H1 (cell line): ENCODE measurements around the gene ARMC9. TPM values are rescaled to one million over a fixed set of nuclear protein-coding genes. Genes with fewer than 3 reads are reported as not detected.
"Not testable (repeated sequence)": the region's sequence is repeated elsewhere in the genome, so short reads cannot be mapped to it uniquely, and the experiment has no call there.

Source experiments
- CTCF ChIA-PET: fragments of 300-600 bp; sonication (Branson Sonifier 250); formaldehyde crosslinking; loops from one replicate; lab custom pipeline; 2021; ENCODE audit not compliant: partially characterized antibody; lab: Charles Lee
- POLR2A ChIA-PET: fragments of 300-600 bp; sonication (Branson Sonifier 250); formaldehyde crosslinking; loops from one replicate; lab custom pipeline; 2021; ENCODE audit warnings: inconsistent platforms; ENCODE audit not compliant: partially characterized antibody; lab: Charles Lee
- DNase-seq, 2 experiments: peaks; one replicate each; pipeline versions ENCODE4 v3.0.0 to v3.0.0-alpha.2; 2010 to 2022; ENCODE audit warnings: low spot score in 2 of 2, low read depth in 1 of 2, mixed read lengths in 1 of 2
- FAIRE-seq: peaks from 2 replicates; lab custom pipeline; 2011; peaks lifted over from hg19 to GRCh38; lab: Jason Lieb, UNC
- H2AFZ ChIP-seq: 2 replicates; pipeline ENCODE4 v1.8.1; 2012; ENCODE audit warnings: low read length, inconsistent platforms
- H2AK5ac ChIP-seq: 2 replicates; pipeline ENCODE4 v1.6.1; 2013; ENCODE audit warnings: low read depth, low read length
- H2BK120ac ChIP-seq: replicated peaks from 2 replicates; pipeline ENCODE3; 2013; ENCODE audit warnings: low read depth, low read length, inconsistent platforms
- H2BK12ac ChIP-seq: 2 replicates; pipeline ENCODE4 v1.6.1; 2013; ENCODE audit warnings: low read depth, low read length
- H2BK15ac ChIP-seq: 2 replicates; pipeline ENCODE4 v1.6.1; 2013; ENCODE audit warnings: low read length
- H2BK20ac ChIP-seq: 2 replicates; pipeline ENCODE4 v1.6.1; 2013; ENCODE audit warnings: low read length
- H2BK5ac ChIP-seq: 2 replicates; pipeline ENCODE4 v1.6.1; 2013; ENCODE audit warnings: low read depth, low read length
- H3K14ac ChIP-seq: 2 replicates; pipeline ENCODE4 v1.6.1; 2013; ENCODE audit warnings: inconsistent platforms; ENCODE audit not compliant: insufficient read length
- H3K18ac ChIP-seq: 2 replicates; pipeline ENCODE4 v1.6.1; 2013; ENCODE audit warnings: low read length; ENCODE audit errors: extremely low read depth
- H3K23ac ChIP-seq: 2 replicates; pipeline ENCODE4 v1.6.1; 2013; ENCODE audit warnings: inconsistent platforms; ENCODE audit not compliant: insufficient read length
- H3K23me2 ChIP-seq: 2 replicates; pipeline ENCODE4 v1.6.1; 2013; ENCODE audit warnings: low read depth, low read length
- H3K27ac ChIP-seq: 2 replicates; pipeline ENCODE4 v1.6.1; 2011; ENCODE audit warnings: low read depth, low read length, inconsistent platforms
- H3K27me3 ChIP-seq, 4 experiments: replicated peaks in 1 of 4; 1 replicate in 1 of 4; 2 replicates in 3 of 4; pipeline versions ENCODE4 v1.6.1 to v1.8.1; 2011 to 2013; ENCODE audit warnings: low read length in 3 of 4, mild to moderate bottlenecking in 3 of 4, inconsistent platforms in 2 of 4, mixed read lengths in 2 of 4, moderate library complexity in 1 of 4; ENCODE audit not compliant: control insufficient read depth in 3 of 4, insufficient read depth in 3 of 4; ENCODE audit errors: extremely low read depth in 1 of 4
- H3K36me3 ChIP-seq, 4 experiments: 2 replicates each; pipeline versions ENCODE4 v1.6.1 to v1.8.1; 2011 to 2013; ENCODE audit warnings: mild to moderate bottlenecking in 4 of 4, low read length in 3 of 4, moderate library complexity in 2 of 4, control low read depth in 1 of 4, inconsistent platforms in 1 of 4; ENCODE audit not compliant: insufficient read depth in 4 of 4, control insufficient read depth in 2 of 4
- H3K4ac ChIP-seq: replicated peaks from 2 replicates; pipeline ENCODE3; 2013; ENCODE audit warnings: low read length, low read depth, mixed read lengths, inconsistent platforms; ENCODE audit not compliant: insufficient read length
- H3K4me1 ChIP-seq, 4 experiments: replicated peaks in 1 of 4; 1 replicate in 1 of 4; 2 replicates in 3 of 4; pipeline versions ENCODE4 v1.6.1 to v1.8.1; 2011 to 2013; ENCODE audit warnings: low read length in 3 of 4, inconsistent platforms in 2 of 4, mixed read lengths in 1 of 4; ENCODE audit not compliant: insufficient read depth in 4 of 4, control insufficient read depth in 3 of 4
- H3K4me2 ChIP-seq, 2 experiments: 2 replicates each; pipeline versions ENCODE4 v1.6.1 to v1.8.1; 2011 to 2013; ENCODE audit warnings: low read depth in 2 of 2, low read length in 2 of 2, control low read depth in 1 of 2, inconsistent platforms in 1 of 2, mild to moderate bottlenecking in 1 of 2; ENCODE audit not compliant: insufficient read depth in 1 of 2
- H3K4me3 ChIP-seq, 4 experiments: fragments of 200-600, 300-600 bp in 1 of 4; sonication (generic), shearing (Covaris generic), sonication (Bioruptor Twin) in 1 of 4; 2 replicates each; pipeline versions ENCODE4 v1.5.1 to v1.8.1; 2011 to 2016; ENCODE audit warnings: low read length in 4 of 4, low read depth in 3 of 4, control low read depth in 2 of 4, inconsistent platforms in 2 of 4, mild to moderate bottlenecking in 2 of 4, mixed read lengths in 1 of 4, moderate library complexity in 1 of 4; ENCODE audit not compliant: insufficient read depth in 2 of 4; ENCODE audit errors: extremely low read depth in 1 of 4
- H3K56ac ChIP-seq: replicated peaks from 2 replicates; pipeline ENCODE3; 2013; ENCODE audit warnings: low read depth, mild to moderate bottlenecking, mixed read lengths, low read length, inconsistent platforms; ENCODE audit not compliant: insufficient read length
- H3K79me1 ChIP-seq: 2 replicates; pipeline ENCODE4 v1.6.1; 2013; ENCODE audit warnings: low read depth, low read length, control low read depth
- H3K79me2 ChIP-seq, 2 experiments: 2 replicates each; pipeline versions ENCODE4 v1.6.1 to v1.8.1; 2012 to 2013; ENCODE audit warnings: low read length in 2 of 2, mild to moderate bottlenecking in 2 of 2, inconsistent platforms in 1 of 2; ENCODE audit not compliant: insufficient read depth in 2 of 2, control insufficient read depth in 1 of 2
- H3K9ac ChIP-seq, 4 experiments: replicated peaks in 1 of 4; 1 replicate in 1 of 4; 2 replicates in 3 of 4; pipeline versions ENCODE4 v1.6.1 to v1.8.1; 2011 to 2013; ENCODE audit warnings: low read depth in 3 of 4, low read length in 3 of 4, control low read depth in 2 of 4, mild to moderate bottlenecking in 2 of 4, moderate library complexity in 2 of 4, inconsistent platforms in 1 of 4; ENCODE audit errors: extremely low read depth in 1 of 4
- H3K9me3 ChIP-seq, 2 experiments: 2 replicates each; pipeline versions ENCODE4 v1.6.1 to v1.8.1; 2012 to 2013; ENCODE audit warnings: mild to moderate bottlenecking in 2 of 2, moderate library complexity in 2 of 2, control low read depth in 1 of 2, inconsistent platforms in 1 of 2, low read depth in 1 of 2, low read length in 1 of 2, mixed read lengths in 1 of 2; ENCODE audit not compliant: insufficient read depth in 2 of 2
- H4K20me1 ChIP-seq, 2 experiments: replicated peaks in 1 of 2; 2 replicates each; pipeline versions ENCODE3 to v1.8.1; 2011 to 2013; ENCODE audit warnings: inconsistent platforms in 2 of 2, low read length in 2 of 2, mild to moderate bottlenecking in 1 of 2; ENCODE audit not compliant: insufficient read depth in 2 of 2, control insufficient read depth in 1 of 2
- H4K5ac ChIP-seq: 2 replicates; pipeline ENCODE4 v1.6.1; 2013; ENCODE audit warnings: low read length, low read depth, mixed read lengths, inconsistent platforms; ENCODE audit not compliant: insufficient read length
- H4K8ac ChIP-seq: 2 replicates; pipeline ENCODE4 v1.8.0; 2013; ENCODE audit warnings: mild to moderate bottlenecking, moderate library complexity, low read length, inconsistent platforms; ENCODE audit not compliant: insufficient read depth; ENCODE audit errors: extremely low read depth
- H4K91ac ChIP-seq: replicated peaks from 2 replicates; pipeline ENCODE3; 2013; ENCODE audit warnings: low read length, mixed read lengths, inconsistent platforms; ENCODE audit not compliant: insufficient read length
- CBX5 ChIP-seq: fragments of 300-800, 300-1000 bp; sonication (generic); IDR thresholded peaks from 2 replicates; pipeline ENCODE4 v1.7.1; 2016; ENCODE audit warnings: antibody characterized with exemption, low read length, low read depth
- GABPA ChIP-seq: IDR thresholded peaks from 2 replicates; pipeline ENCODE4 v1.6.1; 2011; ENCODE audit warnings: mild to moderate bottlenecking, low read length, moderate library complexity, borderline replicate concordance; ENCODE audit not compliant: insufficient read depth
- GTF2F1 ChIP-seq: IDR thresholded peaks from 2 replicates; pipeline ENCODE4 v1.6.1; 2012; ENCODE audit warnings: low read depth, low read length, improper control_type of control experiment, borderline replicate concordance
- WGBS, 2 experiments: shearing (Covaris generic) in 1 of 2; methylation state at CpG; one replicate each; pipeline versions ENCODE4 v1.1.6 to v1.1.7; 2013 to 2015; ENCODE audit warnings: low lambda C conversion rate in 2 of 2, mixed read lengths in 2 of 2, inconsistent platforms in 1 of 2, low coverage in 1 of 2, missing lambda C conversion rate in 1 of 2; ENCODE audit not compliant: insufficient replicate concordance in 2 of 2, insufficient coverage in 1 of 2, insufficient read length in 1 of 2; ENCODE audit errors: extremely low coverage in 1 of 2, missing lambda C conversion rate in 1 of 2; 5-methylcytosine and 5-hydroxymethylcytosine counted together
- polyA plus RNA-seq, 7 experiments: library from polyadenylated mRNA; depleted of rRNA in 3 of 7; stranded (reverse) in 5 of 7; unstranded in 2 of 7; fragments of >200 nt in 5 of 7; fragments of 200-250 nt in 2 of 7; gene quantifications; 1 replicate in 5 of 7; 2 replicates in 1 of 7; 4 replicates in 1 of 7; pipeline versions ENCODE4 v1.2.1 to v1.2.3, GENCODE V29; 2011 to 2013; ENCODE audit warnings: missing spikeins in 2 of 7, mixed read lengths in 2 of 7
- total RNA-seq: library from RNA; stranded (reverse); fragmentation: NEBNext Ultra II Directional; extraction: Animal tissue kit (Norgen Biotek cat#: 25700); gene quantifications from 2 replicates; pipeline ENCODE4 v1.2.1, GENCODE V29; 2021

The ARMC9 gene
- total and polyA plus RNA-seq, 2 of the 8 experiments (the other 6 are each of a cell fraction or from before 2014, with no cell fraction given) = 23.2 to 36.1 TPM

- TF ChIP-seq CBX5 = no peak
- TF ChIP-seq GTF2F1 = no peak
- no peak for TF ChIP-seq GABPA
These were observed 150.4 kb downstream of the ARMC9 start (continued) for GRCh38 chr2:231348704-231349373.

- H4K20me1 ChIP-seq, POLR2A ChIA-PET, H3K4me2 ChIP-seq, H4K5ac ChIP-seq, H2BK20ac ChIP-seq, DNase-seq, H3K79me1 ChIP-seq, H3K23ac ChIP-seq, H3K36me3 ChIP-seq, H4K91ac ChIP-seq, H3K4me1 ChIP-seq, FAIRE-seq, H3K56ac ChIP-seq, H3K18ac ChIP-seq, H2AFZ ChIP-seq, H3K14ac ChIP-seq, H3K4ac ChIP-seq, H2BK15ac ChIP-seq, H3K9me3 ChIP-seq, H3K4me3 ChIP-seq, H4K8ac ChIP-seq, H2BK12ac ChIP-seq, H3K23me2 ChIP-seq, H2BK120ac ChIP-seq, H3K27ac ChIP-seq, H3K9ac ChIP-seq, H2BK5ac ChIP-seq, H3K79me2 ChIP-seq, H2AK5ac ChIP-seq, H3K27me3 ChIP-seq: not testable (repeated sequence)
- 92% methylated on average over 9 of the region's 10 CpGs; no CpG with 5 or more reads in 1 of the 2 experiments for WGBS, 2 experiments
- CTCF ChIA-PET = interaction anchor here (0.9 to 1.4 kb wide), 4 partner anchors 13 to 63 kb away, joined by 3 to 7 read pairs (median 4); no protein-coding TSS in a partner anchor
These were observed 150.9 kb downstream of the ARMC9 start for GRCh38 chr2:231349374-231349735.
